AG10803 (cell line): ENCODE measurements around the gene BLOC1S4.
A peak's percentile ranks its signal among the peaks of the same experiment; 100 is the strongest.

Experiments
- DNase-seq: peaks from one replicate; pipeline ENCODE4 v3.0.0; 2010; ENCODE audit warnings: low read depth
- H3K4me3 ChIP-seq: 2 replicates; pipeline ENCODE4 v1.5.1; 2011; ENCODE audit warnings: mild to moderate bottlenecking, low read length, control low read depth
- CTCF ChIP-seq: conservative IDR thresholded peaks from 2 replicates; pipeline ENCODE4 v1.5.1; 2011; ENCODE audit warnings: mild to moderate bottlenecking, low read length, control low read depth, inconsistent platforms

The BLOC1S4 gene

GRCh38 chr4:6760865-6761264 is 44.9 kb downstream of the BLOC1S4 start:
- no peak overlapping the region for H3K4me3 ChIP-seq
- no peak for TF ChIP-seq CTCF

GRCh38 chr4:6761649-6762615 is 46.0 kb downstream of the BLOC1S4 start:
- H3K4me3 ChIP-seq, result no peak overlapping the region
- DNase-seq, result no peak
- no peak for TF ChIP-seq CTCF

More at GRCh38 chr4:6760865-6761264, 44.9 kb downstream of the BLOC1S4 start:
- DNase-seq, result no peak

DNA sequence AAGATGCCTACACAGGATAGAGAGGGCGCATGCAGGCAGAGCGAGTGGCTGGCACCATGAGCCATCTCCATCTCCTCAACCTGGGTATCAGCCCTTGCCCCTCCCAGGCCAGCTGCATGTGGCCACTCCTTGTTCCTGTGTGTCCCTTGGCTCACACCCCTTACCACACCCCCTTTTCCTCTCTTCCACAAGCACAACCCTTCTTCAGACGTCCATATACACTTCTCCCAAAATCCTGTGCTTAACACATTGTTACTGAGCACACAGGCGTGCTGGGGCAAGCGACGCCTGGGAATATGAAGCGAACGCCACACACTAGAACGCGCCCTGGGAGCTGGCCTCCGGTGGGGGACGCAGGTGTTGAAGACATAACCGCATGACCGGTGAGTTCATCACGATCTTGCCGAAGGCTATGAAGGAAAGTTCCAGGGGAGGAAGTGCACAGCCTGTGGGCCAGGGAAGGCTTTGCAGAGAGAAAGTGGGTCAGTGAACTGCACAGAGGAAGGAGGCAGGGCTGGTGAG is 47.4 kb downstream of the BLOC1S4 start:
- no peak for DNase-seq
- no peak overlapping the region for H3K4me3 ChIP-seq
- peak; percentile 24; the same call in 1 of the 2 replicates for TF ChIP-seq CTCF

DNA sequence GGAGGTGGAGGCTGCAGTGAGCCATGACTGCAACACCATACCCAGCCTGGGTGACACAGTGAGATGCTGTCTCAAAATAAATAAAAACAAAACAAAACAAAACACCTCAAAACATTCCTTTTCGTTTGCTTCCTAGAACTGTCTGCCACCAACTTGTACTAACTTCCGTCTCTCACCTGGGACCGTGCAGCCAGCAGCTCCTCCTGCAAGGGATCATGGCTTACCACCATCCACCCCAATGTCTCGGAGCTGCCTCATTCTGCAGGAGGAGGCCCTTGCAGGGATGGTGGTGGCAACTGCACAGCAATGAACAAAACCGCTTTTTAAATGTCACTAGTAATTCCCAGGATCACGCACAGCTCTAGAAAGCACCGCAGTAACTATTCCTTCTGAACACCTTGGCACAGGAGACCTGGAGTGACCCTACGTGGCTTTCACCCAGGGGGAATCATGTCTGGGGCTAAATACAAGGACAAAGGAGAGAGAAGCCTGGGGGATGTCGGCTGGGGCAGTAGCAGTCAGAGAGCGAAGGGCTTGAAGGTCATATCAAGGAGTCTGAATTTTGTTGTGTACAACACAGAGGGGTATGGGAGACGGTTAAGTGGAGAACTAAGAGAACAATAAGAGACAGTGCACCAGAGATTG is 49.1 kb downstream of the BLOC1S4 start:
- DNase-seq, result no peak
- H3K4me3 ChIP-seq, result no peak overlapping the region
- no peak for TF ChIP-seq CTCF

DNA sequence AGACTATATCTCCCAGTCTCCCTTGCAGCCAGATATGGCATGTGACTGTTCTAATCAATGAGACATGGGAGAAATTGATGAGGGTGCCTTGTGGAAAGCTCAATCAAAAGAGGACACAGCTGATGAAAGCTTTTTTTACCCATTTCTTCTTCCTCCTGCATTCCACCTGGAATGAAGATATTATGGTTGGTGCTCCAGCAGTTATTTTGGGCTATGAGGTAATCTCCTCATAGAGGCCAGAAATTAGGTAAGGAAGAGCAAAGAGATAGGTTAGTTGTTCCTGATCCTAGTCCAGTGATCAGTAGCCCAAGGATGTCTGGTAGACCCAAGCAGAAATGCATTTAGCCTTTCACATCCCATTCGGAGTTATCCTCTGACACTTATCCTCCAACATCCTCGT is 49.7 kb downstream of the BLOC1S4 start:
- no peak for TF ChIP-seq CTCF
- H3K4me3 ChIP-seq, result no peak overlapping the region
- DNase-seq, result no peak
